Measurements from ENCODE around the gene ETFA.

The ETFA gene

DNA sequence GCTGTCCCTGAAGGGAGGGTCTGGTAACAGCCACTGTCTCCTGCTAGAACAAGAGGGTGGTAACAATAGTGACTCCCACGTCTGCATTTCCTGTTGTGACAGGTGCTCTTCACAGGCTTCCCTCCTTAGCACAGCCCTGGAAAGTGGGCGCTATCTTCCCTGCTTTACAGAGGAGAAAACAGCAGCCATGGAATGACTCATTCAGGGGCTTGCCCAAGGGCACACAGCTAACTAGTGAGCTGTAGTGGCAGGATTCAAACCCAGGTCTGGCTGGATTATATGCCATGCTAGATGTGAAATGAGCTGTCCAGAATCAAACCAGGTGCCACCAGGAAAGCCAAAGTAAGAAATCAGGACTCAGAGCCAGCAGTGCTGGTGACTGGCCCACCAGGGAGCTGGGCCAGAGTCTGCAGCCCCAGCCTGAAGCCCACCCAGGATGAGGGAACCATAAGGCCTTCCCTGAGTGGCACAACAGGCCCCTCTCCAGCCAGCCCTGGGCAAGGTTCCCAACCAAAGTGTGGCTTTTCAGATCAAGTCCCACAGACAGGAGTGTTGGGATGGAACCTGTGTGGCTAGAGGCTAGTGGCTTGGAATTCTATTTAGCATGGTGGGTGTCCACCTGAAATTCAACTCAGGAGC lies 102.4 kb downstream of the ETFA start:
- H3K4me3 ChIP-seq (replicated peaks; ENCODE audit: low read depth, low read length) = no peak overlapping the region
- DNase-seq (ENCODE audit: extremely low read depth, low read depth) = no peak
- TF ChIP-seq, protein P1, sequence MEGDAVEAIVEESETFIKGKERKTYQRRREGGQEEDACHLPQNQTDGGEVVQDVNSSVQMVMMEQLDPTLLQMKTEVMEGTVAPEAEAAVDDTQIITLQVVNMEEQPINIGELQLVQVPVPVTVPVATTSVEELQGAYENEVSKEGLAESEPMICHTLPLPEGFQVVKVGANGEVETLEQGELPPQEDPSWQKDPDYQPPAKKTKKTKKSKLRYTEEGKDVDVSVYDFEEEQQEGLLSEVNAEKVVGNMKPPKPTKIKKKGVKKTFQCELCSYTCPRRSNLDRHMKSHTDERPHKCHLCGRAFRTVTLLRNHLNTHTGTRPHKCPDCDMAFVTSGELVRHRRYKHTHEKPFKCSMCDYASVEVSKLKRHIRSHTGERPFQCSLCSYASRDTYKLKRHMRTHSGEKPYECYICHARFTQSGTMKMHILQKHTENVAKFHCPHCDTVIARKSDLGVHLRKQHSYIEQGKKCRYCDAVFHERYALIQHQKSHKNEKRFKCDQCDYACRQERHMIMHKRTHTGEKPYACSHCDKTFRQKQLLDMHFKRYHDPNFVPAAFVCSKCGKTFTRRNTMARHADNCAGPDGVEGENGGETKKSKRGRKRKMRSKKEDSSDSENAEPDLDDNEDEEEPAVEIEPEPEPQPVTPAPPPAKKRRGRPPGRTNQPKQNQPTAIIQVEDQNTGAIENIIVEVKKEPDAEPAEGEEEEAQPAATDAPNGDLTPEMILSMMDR (IDR thresholded peaks at IDR 0.05; ENCODE audit: low read depth, low read length, missing control alignments) = no peak

- TF ChIP-seq, protein P1 (IDR thresholded peaks at IDR 0.05; ENCODE audit: low read depth, low read length, missing control alignments) = no peak
- H3K4me3 ChIP-seq (replicated peaks; ENCODE audit: low read depth, low read length) = no peak overlapping the region
- no peak for DNase-seq (ENCODE audit: extremely low read depth, low read depth)
Measured at GRCh38 chr15:76208084-76208785, 103.0 kb downstream of the ETFA start.

DNA sequence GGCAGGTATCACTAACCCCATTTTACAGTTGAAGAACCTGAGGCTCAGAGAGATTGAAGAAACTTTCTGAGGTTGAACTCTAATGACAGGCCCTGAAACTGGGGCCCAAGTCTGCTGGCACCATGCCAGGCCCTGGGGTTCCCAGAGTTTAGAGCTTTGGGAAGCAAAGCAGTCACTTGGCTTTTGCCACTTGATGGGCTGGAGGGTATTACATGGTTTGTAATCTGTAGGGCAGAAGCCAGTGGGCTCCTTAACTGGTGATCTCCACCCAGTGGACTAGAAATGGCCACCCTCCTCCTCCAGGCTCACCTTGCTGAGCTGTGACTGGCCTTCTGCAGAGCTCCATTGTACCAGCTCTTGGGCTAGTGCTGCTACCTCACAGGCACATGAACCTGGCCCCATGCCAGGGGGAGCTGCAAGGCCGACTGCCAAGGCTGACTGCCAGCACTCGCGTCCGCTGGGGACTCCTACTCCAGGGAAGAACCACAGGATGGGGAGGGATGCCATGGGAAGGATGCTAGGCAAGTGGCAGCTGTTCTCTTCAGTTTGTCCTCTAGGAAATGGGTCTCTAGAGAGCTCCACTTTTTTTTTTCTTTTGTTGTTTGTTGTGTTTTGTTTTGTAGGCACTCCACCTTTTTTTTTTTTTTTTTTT lies 104.8 kb downstream of the ETFA start:
- TF ChIP-seq, protein P1 (IDR thresholded peaks at IDR 0.05; ENCODE audit: low read depth, low read length, missing control alignments) = no peak
- no peak for DNase-seq (ENCODE audit: extremely low read depth, low read depth)
- no peak overlapping the region for H3K4me3 ChIP-seq (replicated peaks; ENCODE audit: low read depth, low read length)

DNA sequence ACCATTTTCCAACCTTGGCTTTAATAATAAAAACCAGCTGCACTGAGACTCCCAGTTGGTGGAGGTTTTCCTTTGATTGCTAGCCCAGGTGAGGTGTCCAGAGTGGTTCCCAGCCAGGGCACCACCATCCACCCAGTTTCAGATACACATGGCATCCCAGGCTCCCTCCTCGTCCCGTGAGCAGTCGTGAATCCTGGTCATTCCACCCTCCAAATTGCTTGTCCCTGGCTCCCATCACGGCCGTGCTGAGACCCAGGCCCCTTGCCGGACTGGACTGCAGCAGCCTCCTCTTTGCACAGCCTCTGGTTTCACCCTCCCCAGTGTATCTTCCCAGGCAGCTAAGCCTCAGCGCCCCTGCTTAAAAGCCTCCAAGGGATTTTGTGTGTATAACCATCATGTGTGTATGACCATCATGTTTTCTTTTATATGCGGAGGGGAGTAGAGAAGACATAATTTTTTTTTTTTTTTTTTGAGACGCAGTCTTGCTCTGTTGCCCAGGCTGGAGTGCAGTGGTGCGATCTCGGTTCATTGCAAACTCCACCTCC lies 106.3 kb downstream of the ETFA start:
- H3K4me3 ChIP-seq (replicated peaks; ENCODE audit: low read depth, low read length) = no peak overlapping the region
- DNase-seq (ENCODE audit: extremely low read depth, low read depth) = no peak
- TF ChIP-seq, protein P1 (IDR thresholded peaks at IDR 0.05; ENCODE audit: low read depth, low read length, missing control alignments) = no peak

DNA sequence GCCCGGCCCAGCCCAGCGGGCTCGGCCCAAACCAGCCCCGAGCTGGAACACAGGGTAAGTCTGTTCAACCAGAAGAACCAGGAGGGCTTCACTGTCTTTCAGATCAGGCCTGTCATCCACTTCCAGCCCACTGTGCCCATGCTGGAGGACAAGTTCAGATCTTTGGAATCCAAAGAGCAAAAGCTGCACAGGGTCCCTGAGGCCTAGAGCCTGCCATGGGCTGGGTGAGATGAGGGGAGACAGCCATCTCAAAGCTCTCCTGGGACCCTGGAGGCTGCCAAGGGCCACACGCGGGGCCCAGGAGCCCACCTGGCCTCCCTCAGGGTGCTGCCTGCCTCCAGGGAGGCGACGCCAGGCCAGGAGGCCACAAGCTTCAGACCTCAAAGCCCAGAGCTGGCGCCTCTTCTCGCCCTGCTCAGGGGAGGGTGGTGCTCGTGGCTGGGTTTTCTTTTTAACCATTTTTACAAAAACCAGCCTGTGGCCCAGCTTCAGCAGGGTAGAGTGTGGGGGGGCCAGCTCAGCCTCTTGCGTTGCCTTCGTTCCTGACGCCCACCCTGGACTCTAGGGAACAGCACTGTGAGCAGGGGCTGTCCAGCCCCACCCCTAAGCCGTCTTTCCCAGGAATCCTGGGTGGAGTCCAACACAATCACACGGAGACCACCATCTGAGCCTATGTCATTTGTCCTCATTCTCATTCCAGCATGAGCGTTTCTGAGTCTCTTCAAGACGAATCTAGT lies 107.0 kb downstream of the ETFA start:
- no peak overlapping the region for H3K4me3 ChIP-seq (replicated peaks; ENCODE audit: low read depth, low read length)
- TF ChIP-seq, protein P1 (IDR thresholded peaks at IDR 0.05; ENCODE audit: low read depth, low read length, missing control alignments) = no peak
- DNase-seq (ENCODE audit: extremely low read depth, low read depth) = no peak

GRCh38 chr15:76203346-76204108 lies 107.7 kb downstream of the ETFA start:
- DNase-seq (ENCODE audit: extremely low read depth, low read depth) = no peak
- TF ChIP-seq, protein P1 (IDR thresholded peaks at IDR 0.05; ENCODE audit: low read depth, low read length, missing control alignments) = no peak
- no peak overlapping the region for H3K4me3 ChIP-seq (replicated peaks; ENCODE audit: low read depth, low read length)

Measured in HFF-Myc (cell line).